ENCODE results near the gene N4BP3. TPM values are rescaled to one million over a fixed set of nuclear protein-coding genes. Genes with fewer than 3 reads are reported as not detected.
A peak's percentile ranks its signal among the peaks of the same experiment; 100 is the strongest.

Gene N4BP3
- total and polyA plus RNA-seq, 2 of the 13 experiments (the other 11 are each of a cell fraction or from before 2014, with no cell fraction given): 0.13 TPM; not detected in 1

DNA sequence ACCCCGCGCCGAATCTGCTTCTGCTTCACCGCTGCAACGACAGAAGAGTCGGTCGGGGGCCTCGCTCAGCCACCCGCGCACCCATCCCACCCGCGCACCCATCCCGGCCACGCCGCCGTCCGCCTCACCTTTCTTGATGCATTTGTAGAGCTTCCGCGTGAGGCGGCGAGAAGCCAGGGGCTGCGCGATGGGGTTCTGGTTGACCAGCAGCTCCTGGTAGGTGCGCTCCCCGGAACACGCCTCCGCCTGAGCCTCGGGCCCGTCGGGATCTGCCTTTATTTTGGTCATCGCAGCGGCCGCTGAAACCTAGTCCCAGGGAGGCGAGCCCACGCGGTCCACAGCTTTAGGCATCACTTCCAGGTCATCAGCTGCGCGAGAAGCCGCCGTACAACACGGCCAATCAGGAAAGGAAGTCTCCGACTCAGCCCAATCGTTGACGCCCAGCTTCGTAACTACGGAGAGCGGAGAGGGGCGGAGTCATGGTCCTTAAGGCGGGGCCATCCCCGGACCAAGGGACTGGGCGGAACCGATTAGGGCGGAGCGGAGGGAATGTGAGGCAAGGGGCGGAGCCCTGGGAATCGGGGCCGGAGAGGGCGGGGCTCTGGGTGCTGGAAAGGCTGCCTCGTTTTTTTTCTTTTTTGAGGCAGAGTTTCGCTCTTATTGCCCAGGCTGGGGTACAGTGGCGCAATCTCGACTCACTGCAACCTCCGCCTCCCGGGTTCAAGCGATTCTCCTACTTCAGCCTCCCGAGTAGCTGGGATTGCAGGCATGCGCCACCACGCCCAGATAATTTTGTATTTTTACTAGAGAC is 40.4 kb downstream of the N4BP3 start, which contains the start of gene NHP2 (continued):
- TF ChIP-seq, protein P1, sequence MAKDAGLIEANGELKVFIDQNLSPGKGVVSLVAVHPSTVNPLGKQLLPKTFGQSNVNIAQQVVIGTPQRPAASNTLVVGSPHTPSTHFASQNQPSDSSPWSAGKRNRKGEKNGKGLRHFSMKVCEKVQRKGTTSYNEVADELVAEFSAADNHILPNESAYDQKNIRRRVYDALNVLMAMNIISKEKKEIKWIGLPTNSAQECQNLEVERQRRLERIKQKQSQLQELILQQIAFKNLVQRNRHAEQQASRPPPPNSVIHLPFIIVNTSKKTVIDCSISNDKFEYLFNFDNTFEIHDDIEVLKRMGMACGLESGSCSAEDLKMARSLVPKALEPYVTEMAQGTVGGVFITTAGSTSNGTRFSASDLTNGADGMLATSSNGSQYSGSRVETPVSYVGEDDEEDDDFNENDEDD (CRISPR knock-in tag; IDR thresholded peaks at IDR 0.05; ENCODE audit: borderline replicate concordance): peak; percentile 83; the same call in 1 of the 2 replicates
- no peak; the same call in 1 of the 2 replicates for TF ChIP-seq KLF9 (CRISPR knock-in tag; IDR thresholded peaks at IDR 0.05; ENCODE audit: low read depth)
- peak; percentile 92 for TF ChIP-seq NFYC (CRISPR knock-in tag; IDR thresholded peaks at IDR 0.05)
- TF ChIP-seq ADNP (CRISPR knock-in tag; IDR thresholded peaks at IDR 0.05): no peak
- no peak for TF ChIP-seq REXO4 (CRISPR knock-in tag; IDR thresholded peaks at IDR 0.05; ENCODE audit: borderline replicate concordance)
- no peak for TF ChIP-seq ZBTB3 (CRISPR knock-in tag; IDR thresholded peaks at IDR 0.05; ENCODE audit: borderline replicate concordance, low read depth)
- no peak for TF ChIP-seq DPF2 (CRISPR knock-in tag; IDR thresholded peaks at IDR 0.05; ENCODE audit: borderline replicate concordance, low read depth)
- TF ChIP-seq, protein P2, sequence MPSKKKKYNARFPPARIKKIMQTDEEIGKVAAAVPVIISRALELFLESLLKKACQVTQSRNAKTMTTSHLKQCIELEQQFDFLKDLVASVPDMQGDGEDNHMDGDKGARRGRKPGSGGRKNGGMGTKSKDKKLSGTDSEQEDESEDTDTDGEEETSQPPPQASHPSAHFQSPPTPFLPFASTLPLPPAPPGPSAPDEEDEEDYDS (CRISPR knock-in tag; IDR thresholded peaks at IDR 0.05): peak; percentile 77
- peak; percentile 76 for TF ChIP-seq SIN3B (IDR thresholded peaks at IDR 0.05; ENCODE audit: low read length)
- peak; percentile 92; the same call in 1 of the 3 replicates for TF ChIP-seq MXI1 (IDR thresholded peaks at IDR 0.05; ENCODE audit: borderline replicate concordance, low read depth, low read length)
- TF ChIP-seq, protein P3, sequence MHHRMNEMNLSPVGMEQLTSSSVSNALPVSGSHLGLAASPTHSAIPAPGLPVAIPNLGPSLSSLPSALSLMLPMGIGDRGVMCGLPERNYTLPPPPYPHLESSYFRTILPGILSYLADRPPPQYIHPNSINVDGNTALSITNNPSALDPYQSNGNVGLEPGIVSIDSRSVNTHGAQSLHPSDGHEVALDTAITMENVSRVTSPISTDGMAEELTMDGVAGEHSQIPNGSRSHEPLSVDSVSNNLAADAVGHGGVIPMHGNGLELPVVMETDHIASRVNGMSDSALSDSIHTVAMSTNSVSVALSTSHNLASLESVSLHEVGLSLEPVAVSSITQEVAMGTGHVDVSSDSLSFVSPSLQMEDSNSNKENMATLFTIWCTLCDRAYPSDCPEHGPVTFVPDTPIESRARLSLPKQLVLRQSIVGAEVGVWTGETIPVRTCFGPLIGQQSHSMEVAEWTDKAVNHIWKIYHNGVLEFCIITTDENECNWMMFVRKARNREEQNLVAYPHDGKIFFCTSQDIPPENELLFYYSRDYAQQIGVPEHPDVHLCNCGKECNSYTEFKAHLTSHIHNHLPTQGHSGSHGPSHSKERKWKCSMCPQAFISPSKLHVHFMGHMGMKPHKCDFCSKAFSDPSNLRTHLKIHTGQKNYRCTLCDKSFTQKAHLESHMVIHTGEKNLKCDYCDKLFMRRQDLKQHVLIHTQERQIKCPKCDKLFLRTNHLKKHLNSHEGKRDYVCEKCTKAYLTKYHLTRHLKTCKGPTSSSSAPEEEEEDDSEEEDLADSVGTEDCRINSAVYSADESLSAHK (CRISPR knock-in tag; IDR thresholded peaks at IDR 0.05; ENCODE audit: borderline replicate concordance): no peak
- no peak for TF ChIP-seq ZNF205 (CRISPR knock-in tag; IDR thresholded peaks at IDR 0.05)
- no peak for TF ChIP-seq ZFP90 (CRISPR knock-in tag; IDR thresholded peaks at IDR 0.05; ENCODE audit: borderline replicate concordance)
- peak; percentile 90 for TF ChIP-seq NFYB (CRISPR knock-in tag; IDR thresholded peaks at IDR 0.05)
- no peak for TF ChIP-seq MTA3 (CRISPR knock-in tag; IDR thresholded peaks at IDR 0.05)
- TF ChIP-seq ZBTB21 (CRISPR knock-in tag; IDR thresholded peaks at IDR 0.05): no peak
- TF ChIP-seq, protein P4, sequence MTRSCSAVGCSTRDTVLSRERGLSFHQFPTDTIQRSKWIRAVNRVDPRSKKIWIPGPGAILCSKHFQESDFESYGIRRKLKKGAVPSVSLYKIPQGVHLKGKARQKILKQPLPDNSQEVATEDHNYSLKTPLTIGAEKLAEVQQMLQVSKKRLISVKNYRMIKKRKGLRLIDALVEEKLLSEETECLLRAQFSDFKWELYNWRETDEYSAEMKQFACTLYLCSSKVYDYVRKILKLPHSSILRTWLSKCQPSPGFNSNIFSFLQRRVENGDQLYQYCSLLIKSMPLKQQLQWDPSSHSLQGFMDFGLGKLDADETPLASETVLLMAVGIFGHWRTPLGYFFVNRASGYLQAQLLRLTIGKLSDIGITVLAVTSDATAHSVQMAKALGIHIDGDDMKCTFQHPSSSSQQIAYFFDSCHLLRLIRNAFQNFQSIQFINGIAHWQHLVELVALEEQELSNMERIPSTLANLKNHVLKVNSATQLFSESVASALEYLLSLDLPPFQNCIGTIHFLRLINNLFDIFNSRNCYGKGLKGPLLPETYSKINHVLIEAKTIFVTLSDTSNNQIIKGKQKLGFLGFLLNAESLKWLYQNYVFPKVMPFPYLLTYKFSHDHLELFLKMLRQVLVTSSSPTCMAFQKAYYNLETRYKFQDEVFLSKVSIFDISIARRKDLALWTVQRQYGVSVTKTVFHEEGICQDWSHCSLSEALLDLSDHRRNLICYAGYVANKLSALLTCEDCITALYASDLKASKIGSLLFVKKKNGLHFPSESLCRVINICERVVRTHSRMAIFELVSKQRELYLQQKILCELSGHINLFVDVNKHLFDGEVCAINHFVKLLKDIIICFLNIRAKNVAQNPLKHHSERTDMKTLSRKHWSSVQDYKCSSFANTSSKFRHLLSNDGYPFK (CRISPR knock-in tag; IDR thresholded peaks at IDR 0.05; ENCODE audit: borderline replicate concordance): peak; percentile 58; the same call in 1 of the 2 replicates
- TF ChIP-seq, protein P5, sequence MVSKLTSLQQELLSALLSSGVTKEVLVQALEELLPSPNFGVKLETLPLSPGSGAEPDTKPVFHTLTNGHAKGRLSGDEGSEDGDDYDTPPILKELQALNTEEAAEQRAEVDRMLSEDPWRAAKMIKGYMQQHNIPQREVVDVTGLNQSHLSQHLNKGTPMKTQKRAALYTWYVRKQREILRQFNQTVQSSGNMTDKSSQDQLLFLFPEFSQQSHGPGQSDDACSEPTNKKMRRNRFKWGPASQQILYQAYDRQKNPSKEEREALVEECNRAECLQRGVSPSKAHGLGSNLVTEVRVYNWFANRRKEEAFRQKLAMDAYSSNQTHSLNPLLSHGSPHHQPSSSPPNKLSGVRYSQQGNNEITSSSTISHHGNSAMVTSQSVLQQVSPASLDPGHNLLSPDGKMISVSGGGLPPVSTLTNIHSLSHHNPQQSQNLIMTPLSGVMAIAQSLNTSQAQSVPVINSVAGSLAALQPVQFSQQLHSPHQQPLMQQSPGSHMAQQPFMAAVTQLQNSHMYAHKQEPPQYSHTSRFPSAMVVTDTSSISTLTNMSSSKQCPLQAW (CRISPR knock-in tag; IDR thresholded peaks at IDR 0.05): peak; percentile 48; the same call in 1 of the 2 replicates
- 0 out of 2 replicates have a peak, but pooled peaks have one; percentile 43 for TF ChIP-seq NFE2L1 (CRISPR knock-in tag; IDR thresholded peaks at IDR 0.05; ENCODE audit: borderline replicate concordance)
